Fibroblast of pulmonary artery (primary cell): ENCODE results near the gene CHP1.
"Not testable (repeated sequence)": the region's sequence is repeated elsewhere in the genome, so short reads cannot be mapped to it uniquely, and the experiment has no call there.

ENCODE experiments used
- DNase-seq: peaks from one replicate; pipeline ENCODE4 v3.0.0-alpha.2; 2010; ENCODE audit warnings: low read depth
- H3K4me3 ChIP-seq: replicated peaks from 2 replicates; pipeline ENCODE4 v1.5.1; 2011; ENCODE audit warnings: low read depth, mild to moderate bottlenecking, control low read depth, low read length, moderate library complexity
- CTCF ChIP-seq: IDR thresholded peaks from 2 replicates; pipeline ENCODE4 v1.5.1; 2011; ENCODE audit warnings: mild to moderate bottlenecking, control low read depth, low read length, inconsistent platforms; ENCODE audit errors: missing control alignments

The CHP1 gene

GRCh38 chr15:41291065-41291631 lies 60.1 kb downstream of the CHP1 start:
- no peak overlapping the region for H3K4me3 ChIP-seq
- no peak for TF ChIP-seq CTCF
- DNase-seq: no peak

- no peak overlapping the region for H3K4me3 ChIP-seq
- DNase-seq: no peak
- no peak for TF ChIP-seq CTCF
Measured at GRCh38 chr15:41292521-41292920, 61.5 kb downstream of the CHP1 start.

DNA sequence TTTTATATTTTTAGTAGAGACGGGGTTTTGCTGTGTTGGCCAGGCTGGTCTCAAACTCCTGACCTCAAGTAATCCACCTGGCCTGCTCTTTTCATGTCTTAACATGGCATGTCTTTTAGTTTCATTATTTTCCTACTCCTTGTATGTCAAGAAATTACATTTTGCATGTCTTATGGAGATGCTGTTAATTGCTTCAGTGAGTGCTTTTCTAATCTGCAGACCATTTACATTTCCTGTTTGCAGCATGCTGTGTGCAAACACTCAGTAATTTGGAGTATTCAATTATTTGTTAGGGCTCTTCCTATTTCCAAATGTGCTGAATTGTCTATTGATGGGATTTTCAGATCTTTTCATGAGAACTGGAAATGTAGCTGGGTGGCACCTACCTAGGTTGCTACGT lies 70.1 kb downstream of the CHP1 start:
- not testable (repeated sequence) for DNase-seq

DNA sequence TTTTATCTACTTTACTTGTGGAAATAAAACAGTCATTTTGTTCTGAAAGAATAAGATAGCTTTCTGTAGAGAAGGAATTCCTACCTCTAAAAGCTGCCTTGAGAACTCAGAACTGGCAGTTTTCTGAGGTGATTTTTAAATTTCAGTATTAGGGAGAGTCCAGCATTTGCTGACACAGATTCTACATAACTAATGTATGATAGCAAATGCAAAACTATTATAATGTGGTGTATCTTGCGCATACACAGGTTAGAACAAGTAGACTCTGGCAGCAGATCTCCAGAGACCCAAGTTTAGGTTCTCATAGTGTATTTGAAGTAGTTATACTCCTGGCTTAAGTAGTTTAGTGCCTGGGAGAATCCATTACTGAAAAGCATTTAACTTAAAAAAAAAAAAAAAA lies 70.5 kb downstream of the CHP1 start:
- H3K4me3 ChIP-seq: no peak overlapping the region
- DNase-seq: no peak
- no peak for TF ChIP-seq CTCF

More for the DNA sequence above, 70.1 kb downstream of the CHP1 start:
- not testable (repeated sequence) for H3K4me3 ChIP-seq

DNA sequence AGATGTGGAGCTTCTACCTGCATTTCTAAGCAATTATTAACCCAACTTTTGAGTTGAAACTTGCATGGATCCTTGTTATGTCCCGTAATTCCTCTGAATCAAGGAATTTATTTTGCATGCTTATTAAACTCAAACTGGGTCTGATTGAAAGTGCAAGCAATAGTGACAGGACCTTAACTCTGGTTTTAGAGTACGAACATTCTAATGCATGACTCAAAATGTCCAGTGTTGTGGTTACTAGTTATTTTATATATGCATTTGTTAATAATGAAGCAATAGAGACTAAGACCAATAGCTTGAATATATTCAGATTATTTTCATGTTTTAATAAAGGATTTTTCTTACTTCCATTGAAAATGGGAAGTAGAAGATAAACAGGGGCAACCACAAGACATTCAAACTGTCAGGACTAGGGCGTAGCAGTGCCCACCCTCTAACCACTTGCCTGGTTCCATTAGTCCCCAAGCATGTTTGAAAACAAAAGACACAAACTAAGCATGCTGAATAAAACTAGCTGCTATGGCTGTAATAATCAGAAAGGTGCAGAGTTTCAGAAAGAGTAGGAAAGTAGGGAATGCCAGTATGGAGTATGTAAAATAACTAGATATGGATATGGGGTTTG lies 73.2 kb downstream of the CHP1 start:
- no peak overlapping the region for H3K4me3 ChIP-seq
- no peak for TF ChIP-seq CTCF
- DNase-seq: no peak

- no peak for TF ChIP-seq CTCF
- no peak for DNase-seq
- H3K4me3 ChIP-seq: no peak overlapping the region
Measured at GRCh38 chr15:41307679-41308078, 76.6 kb downstream of the CHP1 start.

GRCh38 chr15:41309226-41309905 lies 78.3 kb downstream of the CHP1 start:
- DNase-seq: no peak
- no peak for TF ChIP-seq CTCF
- H3K4me3 ChIP-seq: no peak overlapping the region

DNA sequence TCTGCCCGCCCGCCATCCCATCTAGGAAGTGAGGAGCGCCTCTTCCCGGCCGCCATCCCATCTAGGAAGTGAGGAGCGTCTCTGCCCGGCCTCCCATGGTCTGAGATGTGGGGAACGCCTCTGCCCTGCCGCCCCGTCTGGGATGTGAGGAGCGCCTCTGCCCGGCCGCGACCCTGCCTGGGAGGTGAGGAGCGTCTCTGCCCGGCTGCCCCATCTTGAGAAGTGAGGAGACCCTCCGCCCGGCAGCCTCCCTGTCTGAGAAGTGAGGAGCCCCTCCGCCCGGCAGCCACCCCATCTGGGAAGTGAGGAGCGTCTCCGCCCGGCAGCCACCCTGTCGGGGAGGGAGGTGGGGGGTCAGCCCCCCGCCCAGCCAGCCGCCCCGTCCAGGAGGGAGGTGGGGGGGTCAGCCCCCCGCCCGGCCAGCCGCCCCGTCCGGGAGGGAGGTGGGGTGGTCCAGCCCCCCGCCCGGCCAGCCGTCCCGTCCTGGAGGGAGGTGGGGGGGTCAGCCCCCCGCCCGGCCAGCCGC lies 89.8 kb downstream of the CHP1 start:
- not testable (repeated sequence) for H3K4me3 ChIP-seq, DNase-seq
